ENCODE data around the gene EPN3.

EPN3 gene

GRCh38 chr17:50511058-50511457 is 21.5 kb upstream of the EPN3 start:
- DNase-seq: peak; percentile 77

- no peak for DNase-seq
Observed at GRCh38 chr17:50513495-50513894, 19.0 kb upstream of the EPN3 start.

GRCh38 chr17:50514388-50514787 is 18.1 kb upstream of the EPN3 start:
- DNase-seq: no peak

- no peak for DNase-seq
Observed at GRCh38 chr17:50514936-50515702, 17.4 kb upstream of the EPN3 start.

- no peak for DNase-seq
Observed at GRCh38 chr17:50517011-50517410, 15.5 kb upstream of the EPN3 start.

- no peak for DNase-seq
Observed at GRCh38 chr17:50517504-50518383, 14.8 kb upstream of the EPN3 start.

- DNase-seq: no peak
Observed at GRCh38 chr17:50518384-50519023, 14.0 kb upstream of the EPN3 start.

GRCh38 chr17:50519141-50519834 is 13.2 kb upstream of the EPN3 start:
- no peak for DNase-seq

- DNase-seq: no peak
Observed at GRCh38 chr17:50520483-50520882, 12.1 kb upstream of the EPN3 start.

- no peak for DNase-seq
Observed at GRCh38 chr17:50521514-50521913, 11.0 kb upstream of the EPN3 start.

GRCh38 chr17:50522766-50523165 is 9.8 kb upstream of the EPN3 start:
- no peak for DNase-seq

- DNase-seq: no peak
Observed at GRCh38 chr17:50523208-50523607, 9.3 kb upstream of the EPN3 start.

GRCh38 chr17:50524838-50525237 is 7.7 kb upstream of the EPN3 start:
- no peak for DNase-seq

GRCh38 chr17:50527155-50527762 is 5.3 kb upstream of the EPN3 start:
- DNase-seq: no peak

- no peak for DNase-seq
Observed at GRCh38 chr17:50527949-50528474, 4.5 kb upstream of the EPN3 start.

- no peak for DNase-seq
Observed at GRCh38 chr17:50529849-50530248, 2.7 kb upstream of the EPN3 start.

GRCh38 chr17:50531428-50532025 is 1.0 kb upstream of the EPN3 start:
- DNase-seq: no peak

- no peak for DNase-seq
Observed at GRCh38 chr17:50533185-50533584, 650 bp downstream of the EPN3 start.

- no peak for DNase-seq
Observed at GRCh38 chr17:50533720-50534148, 1.2 kb downstream of the EPN3 start.

- DNase-seq: no peak
Observed at GRCh38 chr17:50534222-50534978, 1.9 kb downstream of the EPN3 start.

GRCh38 chr17:50534979-50535326 is 2.4 kb downstream of the EPN3 start:
- DNase-seq: no peak
